ENCODE results near the gene RNF212B.
"Not testable (repeated sequence)": the region's sequence is repeated elsewhere in the genome, so short reads cannot be mapped to it uniquely, and the experiment has no call there.

Gene RNF212B

DNA sequence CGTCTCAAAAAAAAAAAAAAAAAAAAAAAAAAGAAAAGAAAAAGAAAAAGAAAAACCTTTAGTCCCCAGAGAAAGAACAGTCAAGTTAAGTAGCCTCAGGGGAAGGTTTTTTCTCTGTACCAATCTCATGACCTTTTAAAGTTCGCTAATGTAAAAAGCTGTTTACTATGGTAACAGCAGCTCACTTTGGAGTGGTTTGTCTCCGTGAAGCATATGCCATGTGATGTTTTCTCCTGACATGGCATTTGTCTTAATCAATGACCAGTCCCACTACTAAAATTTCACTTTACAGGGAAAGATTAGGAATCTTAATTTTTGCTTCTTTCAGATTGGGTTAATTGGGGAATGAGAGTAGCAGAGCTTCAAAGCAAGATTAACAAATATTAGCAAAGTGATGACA is 4.3 kb downstream of the RNF212B start:
- no peak for DNase-seq (ENCODE audit: low read depth in 2 of 2)

DNA sequence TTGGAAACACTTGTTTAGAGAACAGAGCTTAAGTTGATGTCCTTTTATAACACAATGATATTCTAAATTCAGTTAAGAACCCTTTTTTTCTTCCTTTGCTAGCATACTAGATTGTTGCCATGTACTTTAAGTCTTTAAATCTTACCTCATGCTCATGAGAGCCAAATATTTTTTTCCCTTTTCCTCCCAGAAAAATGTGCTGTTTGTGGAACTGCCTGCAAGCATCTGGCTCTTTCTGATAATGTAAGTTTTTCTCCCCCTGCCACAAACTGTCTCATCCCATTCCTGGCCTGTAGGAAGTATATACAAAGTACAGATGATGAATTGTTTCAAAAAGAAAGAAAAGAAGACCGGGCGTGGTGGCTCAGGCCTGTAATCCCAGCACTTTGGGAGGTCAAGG is 5.3 kb downstream of the RNF212B start:
- DNase-seq (ENCODE audit: low read depth in 2 of 2), result no peak

DNA sequence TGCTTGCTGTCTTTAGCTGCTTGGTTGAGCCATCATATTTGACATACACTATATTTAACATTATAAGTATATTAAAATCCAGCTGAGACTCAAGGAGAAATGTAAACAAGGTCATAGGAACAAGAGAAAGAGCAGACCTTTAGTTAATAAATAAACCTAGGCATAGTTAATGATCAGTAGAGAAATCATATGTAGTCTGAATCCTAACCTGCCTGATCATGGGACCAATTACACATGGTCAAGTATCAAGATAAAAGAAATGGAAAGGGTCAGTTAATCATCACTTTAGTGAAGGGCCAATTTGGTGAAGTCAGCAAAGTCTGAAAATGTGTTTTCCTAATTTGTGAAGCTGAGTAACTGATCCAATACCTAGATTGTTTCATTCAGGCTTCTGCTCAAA is 7.5 kb downstream of the RNF212B start:
- DNase-seq (ENCODE audit: low read depth in 2 of 2), result no peak

DNA sequence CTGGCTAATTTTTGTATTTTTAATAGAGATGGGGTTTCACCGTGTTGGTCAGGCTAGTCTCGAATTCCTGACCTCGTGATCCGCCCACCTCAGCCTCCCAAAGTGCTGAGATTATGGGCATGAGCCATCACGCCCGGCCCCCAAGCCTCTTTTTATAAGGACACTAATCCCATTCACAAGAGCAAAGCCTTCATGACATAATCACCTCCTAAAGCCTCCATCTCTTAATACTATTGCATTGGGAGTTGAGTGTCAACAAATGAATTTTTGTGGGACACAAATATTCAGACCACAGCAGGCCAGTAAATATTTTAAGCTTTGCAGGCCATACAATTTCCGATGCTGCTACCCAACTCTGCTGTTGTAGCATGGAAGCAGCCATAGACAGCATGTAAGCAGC is 10.9 kb downstream of the RNF212B start:
- no peak for DNase-seq (ENCODE audit: low read depth in 2 of 2)

DNA sequence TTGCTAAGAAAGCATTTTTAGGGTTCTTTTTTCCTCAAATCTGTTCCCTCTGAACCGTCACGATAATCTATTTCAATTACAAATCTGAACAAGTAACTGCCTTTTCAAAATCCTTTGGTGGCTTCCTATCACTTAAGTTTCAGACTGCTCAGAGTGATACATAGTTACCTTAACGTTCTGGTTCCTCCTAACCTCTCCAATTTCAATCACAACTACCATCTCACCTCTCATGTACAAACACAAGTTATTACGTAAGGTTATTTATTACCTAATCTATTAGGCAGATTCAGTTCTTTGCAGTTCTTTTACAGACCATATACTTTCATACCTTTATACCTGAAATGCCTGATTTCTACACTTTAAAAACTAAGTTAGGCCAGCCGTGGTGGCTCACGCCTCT is 12.1 kb downstream of the RNF212B start:
- no peak for DNase-seq (ENCODE audit: low read depth in 2 of 2)

GRCh38 chr14:23252006-23252405 is 14.3 kb downstream of the RNF212B start:
- DNase-seq (ENCODE audit: low read depth in 2 of 2), result no peak

DNA sequence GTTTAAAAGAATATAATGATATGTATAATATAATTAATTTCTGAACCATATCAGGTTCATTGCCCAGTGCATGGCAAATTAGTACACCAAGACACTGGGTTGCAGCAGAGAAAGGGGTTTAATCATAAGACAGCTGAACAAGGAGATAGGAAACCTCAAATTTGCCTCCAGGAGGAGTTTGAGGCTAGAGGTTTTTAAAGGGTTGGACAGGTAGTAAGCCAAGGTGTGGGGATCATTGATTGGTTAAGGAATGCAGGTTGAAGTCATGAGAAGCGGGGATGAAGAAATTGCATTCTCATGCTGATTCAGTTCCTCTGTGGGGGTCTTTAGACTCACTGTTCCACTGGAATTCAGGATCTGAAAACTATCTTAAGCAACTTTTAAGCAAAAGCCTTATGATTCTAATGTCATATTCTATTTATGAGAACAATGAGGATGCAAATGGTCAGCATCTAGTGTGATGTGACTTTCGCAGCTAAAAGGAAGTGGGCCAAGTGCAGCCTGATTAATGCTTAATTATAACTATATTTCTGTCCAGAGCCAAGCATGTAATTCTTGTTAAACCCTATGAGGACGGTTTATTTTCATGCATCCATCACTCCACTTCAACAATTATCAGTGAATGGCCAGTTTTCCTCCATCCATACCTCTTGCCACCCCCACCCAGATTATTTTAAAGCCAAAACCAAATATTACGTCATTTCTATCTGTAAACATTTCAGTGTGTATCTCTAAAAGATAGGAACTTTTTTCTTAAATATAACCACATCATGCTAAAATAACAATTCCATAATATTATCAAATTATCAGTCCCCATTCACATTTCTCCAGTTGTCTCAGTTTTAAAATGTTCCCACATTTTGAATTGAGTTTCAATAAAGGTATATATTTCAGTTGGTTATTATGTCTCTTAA is 14.9 kb downstream of the RNF212B start:
- DNase-seq (ENCODE audit: low read depth in 2 of 2), result no peak

DNA sequence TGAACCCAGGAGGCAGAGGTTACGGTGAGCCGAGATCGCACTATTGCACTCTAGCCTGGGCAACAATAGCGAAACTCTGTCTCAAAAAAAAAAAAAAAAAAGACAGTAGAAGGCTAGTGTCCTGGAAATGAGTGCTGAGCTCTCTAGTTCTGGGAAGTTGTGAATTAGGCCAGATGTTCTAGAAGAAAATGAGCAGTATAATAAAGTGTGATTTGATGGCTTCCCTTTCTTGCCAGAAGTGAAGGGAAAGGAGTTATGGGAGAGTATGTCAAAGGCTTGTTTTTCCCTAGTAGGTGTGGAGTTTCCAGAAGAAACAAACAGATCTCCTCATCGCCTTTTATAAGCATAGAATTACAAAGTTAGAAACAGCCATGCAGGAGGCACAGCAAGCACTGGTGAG is 20.5 kb downstream of the RNF212B start:
- no peak for DNase-seq (ENCODE audit: low read depth in 2 of 2)

- no peak for DNase-seq (ENCODE audit: low read depth in 2 of 2)
These were observed 21.7 kb downstream of the RNF212B start for GRCh38 chr14:23259426-23259825.

DNA sequence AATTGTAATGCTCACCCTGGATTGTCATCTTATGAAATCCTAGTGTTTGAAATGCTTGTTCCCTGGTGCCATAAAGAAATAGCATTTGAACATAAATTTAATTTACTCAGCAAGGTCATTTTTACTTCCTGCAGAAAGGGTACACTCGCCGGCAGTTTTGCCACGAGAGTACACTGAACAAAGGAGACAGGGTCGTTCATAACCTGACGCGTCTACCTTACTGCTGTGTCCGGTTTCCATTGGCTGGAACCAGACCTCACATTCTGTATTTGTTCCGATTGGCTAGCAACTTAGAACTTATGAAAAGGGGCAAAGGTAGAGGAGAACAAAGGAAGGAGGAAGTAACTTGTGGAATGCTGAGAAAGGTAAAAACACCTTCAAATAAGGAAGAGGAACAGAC is 23.1 kb downstream of the RNF212B start:
- not testable (repeated sequence) for DNase-seq (ENCODE audit: low read depth in 2 of 2)

DNA sequence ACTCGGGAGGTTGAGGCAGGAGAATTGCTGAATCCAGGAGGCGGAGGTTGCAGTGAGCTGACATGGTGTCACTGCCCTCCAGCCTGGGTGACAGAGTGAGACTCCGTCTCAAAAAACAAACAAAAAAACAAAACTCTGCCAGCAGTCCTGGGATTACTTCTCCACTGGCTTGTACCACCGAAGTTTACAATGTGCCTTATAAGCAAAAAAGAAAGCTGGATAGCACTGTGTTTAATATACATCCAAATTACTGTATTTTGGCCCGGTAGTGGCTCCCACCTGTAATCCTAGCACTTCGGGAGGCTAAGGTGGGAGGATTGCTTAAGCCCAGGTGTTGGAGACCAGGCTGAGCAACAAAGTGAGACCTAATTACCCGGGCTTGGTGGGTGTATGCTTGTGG is 31.5 kb downstream of the RNF212B start:
- DNase-seq (ENCODE audit: low read depth in 2 of 2), result no peak

GRCh38 chr14:23275412-23275811 is 37.7 kb downstream of the RNF212B start:
- no peak for DNase-seq (ENCODE audit: low read depth in 2 of 2)

DNA sequence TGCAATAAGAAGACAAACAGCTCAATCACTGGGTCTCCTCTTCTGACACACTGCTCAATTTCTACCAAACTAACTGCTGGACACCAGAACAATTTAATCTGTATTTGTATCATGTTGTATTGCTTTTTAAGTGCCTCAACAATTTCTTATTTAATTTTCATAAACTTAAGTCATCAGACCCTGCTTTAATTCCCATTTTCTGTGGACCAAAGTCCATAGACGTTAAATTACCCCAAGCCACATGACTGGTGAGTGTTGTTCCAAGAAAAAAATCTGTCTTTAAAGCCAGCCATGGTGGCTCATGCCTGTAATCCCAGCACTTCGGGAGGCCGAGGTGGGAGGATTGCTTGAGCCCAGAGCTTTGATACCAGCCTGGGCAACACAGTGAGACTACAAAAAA is 39.5 kb downstream of the RNF212B start:
- no peak for DNase-seq (ENCODE audit: low read depth in 2 of 2)

DNA sequence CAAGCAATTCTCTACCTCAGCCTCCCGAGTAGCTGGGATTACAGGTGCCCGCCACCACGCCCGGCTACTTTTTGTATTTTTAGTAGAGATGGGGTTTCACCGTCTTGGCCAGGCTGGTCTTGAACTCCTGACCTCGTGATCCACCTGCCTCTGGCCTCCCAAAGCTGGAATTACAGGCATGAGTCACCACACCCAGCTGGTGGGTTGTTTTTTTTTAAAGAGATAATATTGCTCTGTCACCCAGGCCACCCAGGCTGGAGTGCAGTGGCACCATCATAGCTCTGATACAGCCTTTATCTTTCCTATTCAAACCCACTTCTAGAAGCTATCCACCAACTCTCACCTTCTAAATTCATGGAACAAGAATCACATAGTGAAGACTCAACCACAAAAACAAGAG is 40.2 kb downstream of the RNF212B start:
- not testable (repeated sequence) for DNase-seq (ENCODE audit: low read depth in 2 of 2)

DNA sequence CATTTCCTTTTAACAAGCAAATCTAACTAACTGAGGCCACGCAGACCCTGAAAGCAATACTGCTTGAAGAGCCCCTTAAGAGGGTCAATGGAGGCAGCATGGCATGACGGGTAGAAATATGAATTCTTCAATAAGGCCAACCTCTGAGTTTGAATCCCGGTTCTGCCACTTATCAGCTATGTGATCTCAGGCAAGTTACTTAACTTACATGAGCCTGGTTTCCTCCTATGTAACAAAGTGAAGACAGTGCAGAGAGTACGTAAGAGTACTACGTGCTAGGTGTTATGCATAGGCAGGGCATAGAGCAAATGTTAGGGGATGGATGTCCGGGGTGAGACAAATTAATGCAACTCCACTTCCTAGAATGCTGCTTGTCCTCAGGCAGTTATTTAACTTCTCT is 43.5 kb downstream of the RNF212B start:
- no peak for DNase-seq (ENCODE audit: low read depth in 2 of 2)

GRCh38 chr14:23284654-23285529 is 47.2 kb downstream of the RNF212B start:
- no peak for DNase-seq (ENCODE audit: low read depth in 2 of 2)

GRCh38 chr14:23285530-23286019 is 47.8 kb downstream of the RNF212B start:
- DNase-seq (ENCODE audit: low read depth in 2 of 2), result no peak

DNA sequence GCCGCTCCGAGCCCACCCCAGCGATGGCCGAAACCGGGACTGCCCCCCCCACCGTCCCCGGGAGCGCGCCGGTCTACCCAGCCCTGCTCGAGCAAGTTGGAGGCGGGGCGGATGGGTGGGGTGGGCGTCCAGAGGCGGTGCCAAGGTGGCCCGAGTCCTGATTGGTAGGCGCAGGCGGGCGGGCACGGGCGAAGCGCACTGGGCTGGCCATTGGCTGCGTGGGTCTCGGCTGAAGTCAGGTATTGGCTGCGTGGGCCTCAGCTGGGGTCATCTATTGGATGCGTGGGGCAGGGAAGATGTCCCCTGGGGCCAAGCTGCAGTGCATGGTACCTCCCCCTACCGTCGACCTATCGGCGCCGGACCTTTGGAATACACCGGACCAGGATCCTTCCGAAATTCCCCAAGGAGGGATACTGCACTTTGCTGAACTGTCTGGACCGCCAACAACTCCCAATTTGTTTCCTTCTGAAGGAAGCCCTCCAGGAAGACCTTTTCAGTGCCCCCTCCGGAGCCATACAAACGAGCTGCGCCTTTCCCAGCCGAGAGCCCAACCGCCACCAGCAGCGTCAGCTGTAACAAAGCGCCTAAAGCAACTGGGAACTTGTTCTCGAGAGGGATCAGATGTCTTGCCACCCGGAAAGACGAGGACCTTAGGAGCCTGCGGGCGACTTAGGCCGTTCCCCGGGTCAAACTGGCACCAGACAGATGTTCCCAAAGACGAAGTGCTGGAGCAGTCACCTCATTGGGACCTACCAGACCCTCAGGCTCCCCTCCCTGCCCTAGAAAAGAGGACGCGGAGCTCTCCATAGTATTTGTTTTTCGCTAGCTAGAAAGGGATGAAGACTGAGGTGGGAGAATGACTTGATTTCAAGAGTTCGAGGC is 48.5 kb downstream of the RNF212B start, which contains the start of gene HOMEZ:
TSS of gene HOMEZ (minus strand) at position 113 of the 882 bp plus-strand sequence. CDS start 180 bp downstream, outside the sequence.
- DNase-seq (ENCODE audit: low read depth in 2 of 2), result peak; percentile 94 to 97

DNA sequence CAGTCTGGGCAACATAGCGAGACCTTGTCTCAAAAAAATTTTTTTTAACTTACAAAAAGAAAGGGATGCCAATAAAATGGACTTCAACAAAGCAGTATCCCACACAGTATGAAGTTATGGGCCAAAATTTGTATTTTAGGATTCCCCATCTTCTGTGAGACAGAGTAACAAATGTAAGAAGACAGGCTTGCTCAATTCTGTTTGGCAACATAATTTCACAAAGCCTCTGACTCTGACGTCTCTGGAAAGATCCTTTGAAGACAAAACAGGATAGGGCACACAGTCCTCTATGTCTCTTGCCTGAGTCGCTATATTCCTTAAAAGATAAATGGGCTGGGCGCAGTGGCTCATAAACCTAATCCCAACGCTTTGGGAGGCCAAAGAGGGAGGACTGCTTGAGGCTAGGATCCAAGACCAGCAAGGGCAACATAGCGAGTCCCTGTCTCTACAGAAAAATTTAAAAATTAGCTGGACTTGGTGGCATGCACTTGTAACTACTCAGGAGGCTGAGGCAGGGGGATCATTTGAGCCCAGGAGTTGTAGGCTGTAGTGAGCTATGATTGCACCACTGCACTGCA is 49.3 kb downstream of the RNF212B start:
- no peak for DNase-seq (ENCODE audit: low read depth in 2 of 2)

GRCh38 chr14:23294734-23295561 is 57.2 kb downstream of the RNF212B start:
- DNase-seq (ENCODE audit: low read depth in 2 of 2), result no peak
